GM19099 (cell line): ENCODE measurements around the gene LY6G5B.

Source experiments
- POLR2A ChIP-seq: IDR thresholded peaks from 3 replicates; pipeline ENCODE4 v1.6.1; 2011; ENCODE audit warnings: low read depth; ENCODE audit not compliant: insufficient read length; ENCODE audit errors: extremely low read depth

The LY6G5B gene

DNA sequence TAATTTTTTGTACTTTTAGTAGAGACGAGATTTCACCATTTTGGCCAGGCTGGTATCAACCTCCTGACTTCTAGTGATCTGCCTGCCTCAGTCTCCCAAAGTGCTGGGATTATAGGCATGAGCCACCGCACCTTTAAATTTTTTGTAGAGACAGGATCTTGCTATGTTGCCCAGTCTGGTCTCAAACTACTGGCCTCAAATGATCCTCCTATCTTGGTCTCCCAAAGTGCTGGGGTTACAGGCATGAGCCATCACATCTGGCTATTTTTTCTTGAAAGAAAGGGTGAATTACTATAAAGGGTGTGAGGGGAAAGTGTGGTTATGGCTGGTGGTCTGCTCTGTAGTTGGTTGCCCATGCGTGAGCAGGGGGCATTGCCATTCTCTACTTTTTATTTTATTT, 38.4 kb downstream of the LY6G5B start:
- TF ChIP-seq POLR2A = no peak

DNA sequence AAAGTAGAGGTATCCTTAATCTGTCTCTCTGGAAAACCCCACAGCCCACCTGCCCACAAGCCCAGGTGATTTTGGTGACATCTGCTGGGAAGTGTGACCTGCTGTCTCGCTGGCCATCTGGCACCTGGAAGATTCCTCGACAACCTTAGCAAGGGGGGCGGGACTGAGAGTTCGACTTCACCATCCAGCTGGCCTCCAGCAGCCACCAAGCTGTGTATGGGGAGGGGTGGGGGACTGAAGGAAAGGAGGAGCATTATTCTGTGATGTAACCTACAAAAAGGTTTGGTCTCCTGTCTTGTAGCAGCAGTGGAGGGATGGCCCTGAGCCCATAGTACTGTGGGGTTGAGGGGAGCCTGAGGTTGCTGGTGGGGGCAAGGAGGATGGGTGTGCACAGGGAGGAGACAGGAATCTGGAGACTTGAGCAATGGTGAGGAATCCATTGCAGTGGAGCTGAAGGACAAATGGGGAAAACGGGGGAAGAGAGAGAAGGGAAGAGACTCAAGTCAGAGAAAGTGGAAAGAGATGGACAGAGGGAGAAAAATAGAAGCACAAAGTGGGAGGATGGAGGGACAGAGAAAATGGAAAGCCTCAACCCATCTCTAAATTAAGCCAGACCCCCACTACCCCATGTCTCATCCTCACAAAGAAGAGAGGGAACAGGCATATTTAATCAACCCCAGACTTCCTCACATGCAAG, 40.9 kb downstream of the LY6G5B start:
- no peak for TF ChIP-seq POLR2A

DNA sequence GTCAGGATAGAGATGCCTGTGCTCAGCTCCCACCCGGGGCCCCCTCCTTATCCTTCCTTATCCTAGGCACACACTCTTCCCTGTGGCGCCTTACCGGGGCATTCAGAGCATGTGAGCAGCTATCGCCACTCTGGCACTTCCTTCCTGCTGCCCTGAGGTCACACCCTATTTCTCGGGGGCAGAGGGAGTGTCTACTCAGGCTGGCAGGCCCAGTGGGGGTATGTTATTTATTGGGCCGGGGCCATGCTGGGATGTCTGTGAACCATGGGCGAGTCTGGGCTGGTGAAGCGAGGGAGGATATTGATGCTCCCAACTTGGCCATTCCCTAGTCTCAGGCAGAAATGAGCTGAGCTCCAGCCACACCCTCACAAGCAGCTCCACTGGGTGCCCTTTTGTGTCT, 41.5 kb downstream of the LY6G5B start:
- no peak for TF ChIP-seq POLR2A

DNA sequence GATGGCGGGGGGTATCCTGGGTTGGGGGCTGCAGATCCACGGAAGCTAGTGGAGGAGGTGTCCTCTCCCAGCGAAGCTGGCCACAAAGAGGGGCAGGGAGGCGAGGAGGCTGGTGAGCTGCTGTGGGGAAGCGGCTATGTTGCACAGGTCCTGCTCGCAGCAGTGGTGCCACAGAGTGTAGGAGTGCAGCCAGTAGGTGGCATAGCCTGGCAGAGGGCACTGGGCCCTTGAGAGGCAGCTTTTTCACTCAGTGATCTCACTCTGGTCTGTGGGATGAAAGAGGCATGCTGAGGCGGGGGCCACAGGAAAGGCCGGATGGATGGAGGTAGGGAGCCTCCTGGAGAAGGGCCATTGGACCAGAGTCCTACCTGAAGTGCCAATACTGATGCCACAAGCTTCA, 42.5 kb downstream of the LY6G5B start:
- TF ChIP-seq POLR2A = no peak

DNA sequence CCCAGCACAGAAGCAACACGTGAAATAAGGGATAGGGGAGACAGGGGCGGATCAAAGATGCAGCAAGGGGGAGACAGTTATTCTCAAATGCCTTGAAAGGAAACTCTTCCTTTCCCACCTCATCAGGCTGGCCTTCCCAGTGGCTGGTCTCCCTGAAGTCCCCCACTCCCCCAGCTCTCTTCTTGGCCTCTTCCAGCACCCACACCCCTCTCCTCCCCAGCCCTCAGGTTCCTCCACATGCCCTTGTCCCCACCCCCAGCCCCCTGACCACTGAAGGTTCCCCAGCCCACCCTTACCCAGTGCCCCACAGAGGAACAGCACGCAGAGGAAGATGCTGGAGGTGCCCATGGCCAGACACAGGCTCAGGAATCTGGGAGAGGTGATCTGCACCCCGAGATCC, 43.7 kb downstream of the LY6G5B start:
- no peak for TF ChIP-seq POLR2A

DNA sequence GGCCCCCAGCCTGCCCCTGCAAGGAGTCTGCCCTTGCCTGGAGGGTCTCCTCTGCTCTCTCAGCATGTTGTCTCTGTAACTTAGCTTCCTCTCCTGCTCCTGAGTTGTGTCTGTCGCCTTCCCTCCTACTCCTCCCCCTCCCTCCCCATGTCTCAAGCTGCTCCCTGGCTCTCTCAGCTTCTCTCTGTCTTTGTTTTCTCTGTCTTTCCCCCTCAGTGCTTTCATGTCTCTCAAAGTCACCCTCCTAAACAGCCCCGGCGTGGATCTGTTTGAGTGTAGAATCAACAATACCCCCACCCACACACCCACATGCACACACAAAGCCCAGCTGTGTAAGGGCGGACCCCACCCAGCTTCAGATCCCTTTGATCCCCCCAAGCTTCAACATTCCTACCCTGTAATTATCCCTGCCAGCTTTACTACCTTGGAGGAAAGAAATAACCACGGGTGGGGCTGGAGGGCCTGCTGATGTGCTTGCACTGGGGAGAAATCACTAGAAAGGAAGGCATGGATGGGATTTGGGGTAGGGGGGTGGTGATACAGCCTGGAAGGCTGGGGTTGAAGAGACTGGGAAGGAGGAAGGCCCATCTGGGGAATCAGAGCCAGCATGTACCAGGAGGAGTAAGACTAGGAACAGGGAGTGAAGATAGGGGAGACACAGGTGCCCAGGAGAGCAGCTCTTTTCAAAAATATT, 44.4 kb downstream of the LY6G5B start:
- no peak for TF ChIP-seq POLR2A

DNA sequence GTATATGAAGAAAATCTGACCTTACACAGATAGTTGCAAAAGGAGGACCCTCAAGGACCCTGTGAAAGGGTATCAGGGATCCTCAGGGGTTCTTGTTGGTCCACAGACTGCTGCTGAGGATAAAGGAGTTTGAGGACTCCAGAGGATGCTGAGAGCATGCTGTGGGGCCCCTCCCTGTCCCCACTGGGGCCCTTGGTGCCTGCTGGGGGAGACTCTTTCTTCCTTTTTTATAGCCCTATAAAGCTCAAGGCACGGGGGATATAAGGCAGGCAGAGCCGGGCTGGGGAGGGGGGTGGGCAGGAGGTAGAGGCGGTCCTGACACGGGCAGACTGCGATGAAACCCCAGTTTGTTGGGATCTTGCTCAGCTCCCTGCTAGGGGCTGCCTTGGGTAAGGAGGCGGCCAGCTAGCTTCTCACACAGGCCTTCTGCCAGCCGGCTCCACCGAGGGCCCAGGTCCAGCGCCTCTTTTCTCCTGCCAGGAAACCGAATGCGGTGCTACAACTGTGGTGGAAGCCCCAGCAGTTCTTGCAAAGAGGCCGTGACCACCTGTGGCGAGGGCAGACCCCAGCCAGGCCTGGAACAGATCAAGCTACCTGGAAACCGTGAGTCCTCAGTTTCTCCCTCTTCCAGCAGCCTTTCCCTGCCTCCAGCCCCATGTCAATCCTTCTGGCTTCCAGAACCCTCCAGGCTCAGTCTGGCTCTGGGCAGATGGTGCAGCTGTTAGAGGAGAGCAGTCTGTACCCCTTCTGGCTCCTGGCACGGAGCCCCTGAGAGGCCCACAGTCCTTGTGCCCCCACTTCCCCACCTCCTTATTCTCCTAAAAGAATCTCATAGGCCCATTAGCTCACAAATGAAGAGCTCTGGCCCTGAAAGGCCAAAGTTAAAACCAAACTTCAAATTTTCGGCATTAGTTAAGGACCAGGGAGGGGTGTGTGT, 45.5 kb downstream of the LY6G5B start, which contains the start of gene LY6G6D:
Gene LY6G6D, plus strand, starts transcription at position 327 of the 937 bp plus-strand sequence. Its CDS starts 8 bp downstream, at position 335.
- TF ChIP-seq POLR2A = no peak

DNA sequence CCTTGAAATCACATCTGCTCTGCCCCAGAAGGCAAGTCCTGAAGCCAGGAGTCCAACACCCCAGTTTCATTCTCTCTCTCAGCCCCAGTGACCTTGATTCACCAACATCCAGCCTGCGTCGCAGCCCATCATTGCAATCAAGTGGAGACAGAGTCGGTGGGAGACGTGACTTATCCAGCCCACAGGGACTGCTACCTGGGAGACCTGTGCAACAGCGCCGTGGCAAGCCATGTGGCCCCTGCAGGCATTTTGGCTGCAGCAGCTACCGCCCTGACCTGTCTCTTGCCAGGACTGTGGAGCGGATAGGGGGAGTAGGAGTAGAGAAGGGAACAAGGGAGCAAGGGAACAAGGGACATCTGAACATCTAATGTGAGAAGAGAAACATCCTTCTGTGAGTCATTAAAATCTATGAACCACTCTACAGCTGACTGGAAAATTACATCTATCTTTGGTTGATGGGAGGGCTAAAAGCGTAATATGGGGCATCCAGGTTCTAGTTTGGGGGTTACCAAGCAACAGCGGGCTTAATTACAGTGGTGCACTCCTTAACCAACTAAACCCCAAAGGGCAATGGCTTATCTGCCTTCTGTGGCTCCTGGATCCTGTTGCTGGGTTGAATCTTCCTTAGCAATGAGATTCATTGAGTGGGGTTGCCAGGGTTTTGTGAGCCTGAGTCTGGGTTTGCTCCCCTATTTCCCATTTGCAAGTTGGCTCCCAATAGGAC, 47.9 kb downstream of the LY6G5B start:
- no peak for TF ChIP-seq POLR2A

DNA sequence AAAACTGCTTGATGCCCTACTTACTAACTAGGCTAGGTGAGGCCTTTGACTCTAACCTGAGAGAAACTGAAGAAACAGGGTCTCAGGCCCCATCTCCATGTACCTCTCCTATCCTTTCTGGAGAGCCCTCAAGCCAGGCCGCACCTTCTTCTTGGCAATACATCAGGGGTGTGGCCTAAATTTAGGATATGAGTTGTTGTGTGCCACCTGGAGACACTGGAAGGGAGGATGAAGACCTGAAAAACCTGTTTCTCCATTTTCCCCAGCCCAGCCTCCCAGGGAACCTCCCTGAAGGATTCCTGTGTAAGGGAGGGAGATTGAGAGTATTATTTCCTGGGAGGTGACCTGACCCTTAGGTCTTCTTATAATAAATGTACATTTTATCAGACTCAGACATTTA, 48.5 kb downstream of the LY6G5B start:
- no peak for TF ChIP-seq POLR2A

DNA sequence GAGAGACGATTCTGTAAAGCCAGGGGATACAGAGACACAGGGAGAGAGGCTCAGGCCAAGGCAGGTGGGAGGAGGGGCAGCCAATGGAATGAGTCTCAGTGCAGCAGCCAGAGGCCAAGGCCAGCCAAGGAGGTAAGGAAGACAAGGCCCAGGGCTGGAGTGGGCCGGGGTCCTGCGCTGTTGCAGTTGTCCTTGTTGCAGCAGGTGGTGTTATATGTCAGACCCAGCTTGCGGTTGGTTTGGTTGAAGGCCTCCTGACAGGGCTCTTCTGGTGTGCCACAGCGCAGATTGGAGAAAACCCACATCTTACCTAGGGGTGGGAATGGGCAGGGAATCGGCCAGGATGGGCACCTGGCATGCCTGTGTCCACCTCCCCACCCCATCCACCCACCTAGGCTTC, 49.2 kb downstream of the LY6G5B start:
- no peak for TF ChIP-seq POLR2A

DNA sequence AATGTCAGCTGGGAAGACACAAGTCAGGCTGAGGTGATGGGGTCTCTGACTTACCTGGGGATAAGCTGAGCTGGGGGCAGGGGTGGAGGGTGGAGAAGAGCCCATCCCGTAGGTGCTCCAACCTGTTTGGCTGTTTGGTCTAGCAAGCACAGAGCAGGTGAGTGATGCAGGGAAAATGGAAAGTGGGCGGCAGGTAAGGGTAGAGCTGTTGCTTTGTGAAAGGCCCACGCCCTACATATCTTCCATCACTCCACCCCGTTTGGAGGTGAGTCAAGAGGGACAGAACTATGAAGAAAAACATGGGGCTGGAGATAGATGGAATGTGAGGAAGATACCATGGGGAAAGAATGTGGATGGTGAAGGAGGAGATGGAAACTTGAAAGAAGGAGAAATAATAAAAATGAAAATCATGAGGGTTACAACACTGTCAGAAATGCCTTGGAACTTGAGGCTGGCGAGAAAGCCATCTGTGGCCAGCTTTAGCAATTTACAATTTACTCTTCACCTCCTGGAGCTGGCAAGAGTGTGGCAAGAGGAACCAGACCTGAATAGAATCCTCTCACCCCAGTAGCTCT, 50.5 kb downstream of the LY6G5B start:
- no peak for TF ChIP-seq POLR2A

DNA sequence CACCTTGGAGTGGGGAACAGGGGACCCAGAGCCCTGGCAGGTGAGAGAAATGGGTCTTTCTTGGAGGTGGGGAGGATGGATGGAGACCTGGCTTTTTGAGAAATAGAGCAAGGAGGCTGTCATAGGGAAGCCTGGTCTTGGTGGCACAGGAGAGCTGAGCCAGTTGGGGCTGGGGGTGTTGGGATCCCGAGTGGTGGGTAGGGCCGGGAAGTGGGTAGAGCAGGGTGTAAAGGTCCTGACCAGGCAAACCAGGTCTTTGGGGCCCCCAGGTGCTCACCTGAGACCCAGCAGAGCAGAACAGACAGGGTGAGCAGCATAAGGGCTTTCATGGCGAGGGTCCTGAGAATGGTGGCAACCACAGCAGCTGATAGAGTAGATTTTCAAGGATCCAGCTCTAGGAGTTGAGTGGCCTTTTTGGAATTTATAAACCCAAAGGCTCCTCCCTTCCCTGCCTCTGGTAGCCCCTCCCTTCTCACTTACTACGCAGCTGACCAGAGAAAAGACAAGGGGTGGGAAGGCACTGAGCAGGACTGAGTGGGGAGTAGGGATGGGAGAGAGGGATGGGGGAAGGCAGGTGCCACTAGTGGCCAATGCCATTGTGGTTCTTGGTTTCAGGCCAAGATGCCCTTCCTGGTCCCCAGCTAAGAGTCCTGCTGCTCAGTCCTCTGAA, 51.7 kb downstream of the LY6G5B start, which contains the start of gene LY6G6C:
Gene LY6G6C, minus strand, starts transcription at position 396 of the 670 bp plus-strand sequence. Its CDS starts 67 bp downstream, at position 329.
- TF ChIP-seq POLR2A = no peak

DNA sequence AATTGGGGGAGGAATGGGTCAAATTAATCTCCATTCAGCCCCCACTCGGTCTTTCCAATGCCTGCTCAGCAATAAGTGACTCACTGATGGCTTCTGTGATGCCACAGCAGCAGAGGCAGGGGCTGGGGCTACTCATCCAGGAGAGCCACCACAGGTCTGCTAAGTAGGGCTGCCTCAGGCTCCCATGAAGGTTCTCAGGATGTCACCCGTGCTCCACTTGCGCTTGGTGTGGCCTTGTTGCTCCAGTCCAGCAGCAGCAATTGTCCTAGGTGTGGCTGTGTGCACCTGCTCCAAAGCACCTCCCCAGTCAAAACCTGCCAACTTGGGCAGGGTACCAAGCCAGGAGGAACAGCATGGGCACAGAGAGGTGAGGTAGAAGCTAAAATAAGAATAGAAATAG, 52.4 kb downstream of the LY6G5B start:
- TF ChIP-seq POLR2A = no peak
